ENCODE data around the gene KRT2. TPM values are rescaled to one million over a fixed set of nuclear protein-coding genes. Genes with fewer than 3 reads are reported as not detected.

Gene KRT2
- total RNA-seq, 3 donors from 2014 or later, result 0.12 TPM; not detected in 2

- intact Hi-C loops (cut with DNase I, micrococcal nuclease), result no loop called here
- ATAC-seq (no peak), DNase-seq (no peak)
- Histone ChIP-seq H3K36me3 (ENCODE audit: low read depth) (no peaks in the 10 kb centered on the region), H3K9me3 (no peaks in the 10 kb centered on the region), H3K4me3 (no peak overlapping the region), H3K4me1 (ENCODE audit: low read depth) (peaks cover 6% of the 10 kb centered on the region)
- TF ChIP-seq CTCF (IDR thresholded peaks at IDR 0.05), result no peak
Observed at GRCh38 chr12:52646613-52647012, 5.4 kb downstream of the KRT2 start.

GRCh38 chr12:52645982-52646381 is 6.0 kb downstream of the KRT2 start:
- intact Hi-C loops (cut with DNase I, micrococcal nuclease), result no loop called here
- DNase-seq, result no peak
- Histone ChIP-seq H3K9me3 (no peaks in the 10 kb centered on the region), H3K36me3 (ENCODE audit: low read depth) (no peaks in the 10 kb centered on the region), H3K4me3 (no peak overlapping the region), H3K4me1 (ENCODE audit: low read depth) (peaks cover 6% of the 10 kb centered on the region)
- peak; percentile 65 for ATAC-seq
- no peak for TF ChIP-seq CTCF (IDR thresholded peaks at IDR 0.05)

GRCh38 chr12:52645120-52645761 is 6.8 kb downstream of the KRT2 start:
- no peaks in the 10 kb centered on the region for H3K36me3 ChIP-seq (ENCODE audit: low read depth)
- TF ChIP-seq CTCF (IDR thresholded peaks at IDR 0.05), result no peak
- intact Hi-C loops (cut with DNase I, micrococcal nuclease), result no loop called here
- no peak overlapping the region for H3K4me3 ChIP-seq
- ATAC-seq (peak; percentile 74), DNase-seq (no peak)
- peaks cover 1% of the 10 kb centered on the region for H3K4me1 ChIP-seq (ENCODE audit: low read depth)
- no peaks in the 10 kb centered on the region for H3K9me3 ChIP-seq

- Histone ChIP-seq H3K36me3 (ENCODE audit: low read depth) (no peaks in the 10 kb centered on the region), H3K4me3 (no peak overlapping the region), H3K4me1 (ENCODE audit: low read depth) (no peaks in the 10 kb centered on the region), H3K9me3 (no peaks in the 10 kb centered on the region)
- intact Hi-C loops (cut with DNase I, micrococcal nuclease), result no loop called here
- DNase-seq, result no peak
- no peak for ATAC-seq
- TF ChIP-seq CTCF (IDR thresholded peaks at IDR 0.05), result no peak
Observed at GRCh38 chr12:52644078-52644415, 8.0 kb downstream of the KRT2 start.

- TF ChIP-seq CTCF (IDR thresholded peaks at IDR 0.05), result no peak
- H3K9me3 ChIP-seq, result no peaks in the 10 kb centered on the region
- H3K4me1 ChIP-seq (ENCODE audit: low read depth), result no peaks in the 10 kb centered on the region
- no peaks in the 10 kb centered on the region for H3K36me3 ChIP-seq (ENCODE audit: low read depth)
- DNase-seq (no peak), ATAC-seq (no peak)
- intact Hi-C loops (cut with DNase I, micrococcal nuclease), result no loop called here
- H3K4me3 ChIP-seq, result no peak overlapping the region
Observed at GRCh38 chr12:52643233-52644077, 8.6 kb downstream of the KRT2 start.

Data from mucosa of descending colon (tissue), 3 donors.